A549 (cell line): ENCODE results near the gene BMP5. TPM values are rescaled to one million over a fixed set of nuclear protein-coding genes. Genes with fewer than 3 reads are reported as not detected.

ENCODE experiments used
- ATAC-seq, 2 experiments: fragments of 200-7000 bp in 1 of 2; fragments of >200 bp in 1 of 2; cut with Nextera tagmentation in 1 of 2; cut with Tn5 transposase in 1 of 2; 3 replicates each; pipeline versions ENCODE4 v1.8.0 to v1.9.1; 2018 to 2020; ENCODE audit warnings: mild to moderate bottlenecking in 1 of 2, moderate library complexity in 1 of 2
- CTCF ChIA-PET: fragments of 300-600 bp; sonication (Branson Sonifier 250); formaldehyde crosslinking; extraction: SDS; loops from one replicate; lab custom pipeline; 2021; ENCODE audit warnings: antibody characterized with exemption, inconsistent platforms; lab: Yijun Ruan, JAX
- POLR2A ChIA-PET: fragments of 350-600 bp; formaldehyde crosslinking; extraction: SDS; loops from one replicate; lab custom pipeline; 2021; ENCODE audit warnings: antibody characterized with exemption, inconsistent platforms; lab: Yijun Ruan, JAX
- DNase-seq, 2 experiments: peaks; one replicate each; pipeline versions ENCODE4 v3.0.0 to v3.0.0-alpha.2; 2011 to 2016; ENCODE audit warnings: low read depth in 1 of 2, low spot score in 1 of 2
- FAIRE-seq: peaks from 2 replicates; lab custom pipeline; 2011; peaks lifted over from hg19 to GRCh38; lab: Jason Lieb, UNC
- H3K27ac ChIP-seq, 2 experiments: fragments of >200 bp; sonication (Bioruptor Twin); formaldehyde crosslinking; 3 replicates each; pipeline ENCODE4 v1.5.1; 2016 to 2017
- H3K4me1 ChIP-seq: fragments of >200 bp; sonication (Bioruptor Twin); formaldehyde crosslinking; 3 replicates; pipeline ENCODE4 v1.6.1; 2016
- H3K4me2 ChIP-seq: fragments of >200 bp; sonication (Bioruptor Twin); formaldehyde crosslinking; 3 replicates; pipeline ENCODE4 v1.6.1; 2016
- H3K4me3 ChIP-seq: fragments of >200 bp; sonication (Bioruptor Twin); formaldehyde crosslinking; 3 replicates; pipeline ENCODE4 v1.5.1; 2016
- H3K9me3 ChIP-seq: fragments of >200 bp; sonication (Bioruptor Twin); formaldehyde crosslinking; 3 replicates; pipeline ENCODE4 v1.6.1; 2016
- ATOH8 ChIP-seq: fragments of 250-450 bp; sonication (Bioruptor Pico); IDR thresholded peaks from 2 replicates; pipeline ENCODE4 v1.5.0; 2020; ENCODE audit warnings: low read depth, mild to moderate bottlenecking, moderate library complexity
- BCL3 ChIP-seq: fragments of >200 bp; sonication (Bioruptor Twin); formaldehyde crosslinking; IDR thresholded peaks from 3 replicates; pipeline ENCODE4 v1.6.1; 2016
- BHLHE40 ChIP-seq: IDR thresholded peaks from 2 replicates; pipeline ENCODE4 v1.6.1; 2012; ENCODE audit warnings: low read depth, low read length, inconsistent platforms
- CBX8 ChIP-seq: fragments of 200-600 bp; sonication (generic); IDR thresholded peaks from 2 replicates; pipeline ENCODE4 v1.6.1; 2016
- CEBPB ChIP-seq, 2 experiments: fragments of >200 bp in 1 of 2; sonication (Bioruptor Twin) in 1 of 2; formaldehyde crosslinking in 1 of 2; IDR thresholded peaks; 2 replicates each; pipeline ENCODE4 v1.6.1; 2012 to 2016
- CTCF ChIP-seq: fragments of >200 bp; sonication (Bioruptor Twin); formaldehyde crosslinking; IDR thresholded peaks from 3 replicates; pipeline ENCODE4 v1.5.1; 2016
- E2F6 ChIP-seq: IDR thresholded peaks from 2 replicates; pipeline ENCODE4 v1.6.1; 2012; ENCODE audit warnings: low read depth, borderline replicate concordance
- EP300 ChIP-seq, 2 experiments: fragments of >200 bp; sonication (Bioruptor Twin); formaldehyde crosslinking; IDR thresholded peaks; 2 replicates in 1 of 2; 3 replicates in 1 of 2; pipeline ENCODE4 v1.6.1; 2016 to 2017
- FOSL2 ChIP-seq, 2 experiments: fragments of 450-650 bp in 1 of 2; fragments of >200 bp in 1 of 2; sonication (Bioruptor Twin) in 1 of 2; formaldehyde crosslinking; IDR thresholded peaks; 2 replicates each; pipeline versions ENCODE4 v1.5.0 to v1.6.1; 2016 to 2020; ENCODE audit warnings: mild to moderate bottlenecking in 1 of 2, moderate library complexity in 1 of 2
- GATA3 ChIP-seq: IDR thresholded peaks from 2 replicates; pipeline ENCODE4 v1.6.1; 2012; ENCODE audit warnings: borderline replicate concordance
- HES2 ChIP-seq: fragments of >200 bp; sonication (Bioruptor Twin); formaldehyde crosslinking; IDR thresholded peaks from 2 replicates; pipeline ENCODE4 v1.6.1; 2016
- HEYL ChIP-seq: fragments of 250-450 bp; sonication (Bioruptor Pico); IDR thresholded peaks from 2 replicates; pipeline ENCODE4 v1.8.0; 2021; ENCODE audit warnings: mild to moderate bottlenecking, moderate library complexity
- HMGXB4 ChIP-seq: fragments of 250-450 bp; sonication (Bioruptor Pico); IDR thresholded peaks from 2 replicates; pipeline ENCODE4 v1.5.0; 2021; ENCODE audit warnings: mild to moderate bottlenecking, moderate library complexity, borderline replicate concordance
- HOXA7 ChIP-seq: fragments of 250-450 bp; sonication (Bioruptor Pico); IDR thresholded peaks from 2 replicates; pipeline ENCODE4 v1.5.0; 2020; ENCODE audit warnings: mild to moderate bottlenecking, moderate library complexity
- HOXB13 ChIP-seq: fragments of 250-450 bp; sonication (Bioruptor Pico); IDR thresholded peaks from 2 replicates; pipeline ENCODE4 v1.5.0; 2020; ENCODE audit warnings: low read depth, mild to moderate bottlenecking, moderate library complexity
- JUN ChIP-seq, 2 experiments: fragments of >200 bp; sonication (Bioruptor Twin); formaldehyde crosslinking; IDR thresholded peaks; 2 replicates in 1 of 2; 3 replicates in 1 of 2; pipeline ENCODE4 v1.6.1; 2016 to 2017
- JUNB ChIP-seq: fragments of >200 bp; sonication (Bioruptor Twin); formaldehyde crosslinking; IDR thresholded peaks from 2 replicates; pipeline ENCODE4 v1.6.1; 2016
- KDM5A ChIP-seq: fragments of 200-600 bp; sonication (generic); IDR thresholded peaks from 2 replicates; pipeline ENCODE4 v1.6.1; 2016; ENCODE audit warnings: antibody characterized with exemption, mild to moderate bottlenecking
- MAFK ChIP-seq: fragments of 450-650 bp; IDR thresholded peaks from 2 replicates; pipeline ENCODE4 v1.6.1; 2014; ENCODE audit not compliant: partially characterized antibody
- MAX ChIP-seq: IDR thresholded peaks from 2 replicates; pipeline ENCODE4 v1.6.1; 2012
- MYC ChIP-seq: IDR thresholded peaks from 2 replicates; pipeline ENCODE4 v1.6.1; 2012; ENCODE audit warnings: mild to moderate bottlenecking, inconsistent platforms, low read length, improper control_type of control experiment, borderline replicate concordance
- POLR2A ChIP-seq: IDR thresholded peaks from 2 replicates; pipeline ENCODE4 v1.6.1; 2012; ENCODE audit warnings: mild to moderate bottlenecking, low read length
- RAD21 ChIP-seq, 2 experiments: fragments of >200 bp in 1 of 2; sonication (Bioruptor Twin) in 1 of 2; formaldehyde crosslinking in 1 of 2; IDR thresholded peaks in 1 of 2; conservative IDR thresholded peaks in 1 of 2; 2 replicates in 1 of 2; 3 replicates in 1 of 2; pipeline ENCODE4 v1.6.1; 2012 to 2018; ENCODE audit warnings: inconsistent platforms in 1 of 2
- USF2 ChIP-seq: fragments of 450-650 bp; IDR thresholded peaks from 2 replicates; pipeline ENCODE4 v1.6.1; 2014; ENCODE audit warnings: antibody characterized with exemption
- ZSCAN20 ChIP-seq: fragments of 250-450 bp; sonication (Bioruptor Pico); IDR thresholded peaks from 2 replicates; pipeline ENCODE4 v1.8.0; 2022; ENCODE audit warnings: mild to moderate bottlenecking, moderate library complexity
- WGBS: methylation state at CpG from one replicate; pipeline ENCODE4 v1.1.6; 2017; ENCODE audit errors: missing lambda C conversion rate; 5-methylcytosine and 5-hydroxymethylcytosine counted together
- polyA plus RNA-seq, 4 experiments: library from polyadenylated mRNA; depleted of rRNA in 3 of 4; stranded (reverse); fragments of >200 nt; fragmentation: RNase III in 1 of 4; extraction: RNeasy Plus Mini Kit Qiagen cat#74134 plus additional on column Dnase treatment in 1 of 4; gene quantifications; 2 replicates in 3 of 4; 3 replicates in 1 of 4; pipeline ENCODE4 v1.2.3, GENCODE V29; 2011 to 2017

The BMP5 gene
- polyA plus RNA-seq, 2 of the 4 experiments (the other 2 are of a cell fraction): 0.04 to 0.12 TPM

- peak overlapping the region; percentile 37 for H3K4me2 ChIP-seq
- POLR2A ChIA-PET: no interaction called here
- H3K27ac ChIP-seq: peak overlapping the region in 1 of 2 experiments; percentile 75; a peak in 5 of 6 replicates
- CTCF ChIA-PET: no interaction called here
- H3K4me1 ChIP-seq: peaks cover 57% of the 10 kb centered on the region
- H3K4me3 ChIP-seq: no peak overlapping the region
- ATAC-seq (peak in 1 of 2 experiments; percentile 27; a peak in 1 of 6 replicates), DNase-seq (peak in 1 of 2 experiments; percentile 12), FAIRE-seq (no peak)
- H3K9me3 ChIP-seq: no peaks in the 10 kb centered on the region
- no peak for TF ChIP-seq FOSL2 (IDR thresholded peaks at IDR 0.05)
- TF ChIP-seq FOSL2 (CRISPR knock-in tag; IDR thresholded peaks at IDR 0.05): peak; percentile 36; the same call in 1 of the 2 replicates
- no peak for TF ChIP-seq MYC
- TF ChIP-seq CBX8: no peak
- TF ChIP-seq HES2: 0 out of 2 replicates have a peak, but pooled peaks have one; percentile 16
- peak in 1 of 2 experiments; percentile 80; a peak in 3 of 4 replicates for TF ChIP-seq CEBPB (IDR thresholded peaks at IDR 0.05)
- TF ChIP-seq JUNB: peak; percentile 41; the same call in 1 of the 2 replicates
- peak; percentile 77; the same call in 1 of the 2 replicates for TF ChIP-seq GATA3
- no peak for TF ChIP-seq RAD21 (conservative IDR thresholded peaks at IDR 0.05 in 1 of 2, IDR thresholded peaks at IDR 0.05 in 1 of 2)
- WGBS: 0% methylated on average over 3 of the region's 3 CpGs
Observed at GRCh38 chr6:55898342-55898741, 23.0 kb upstream of the BMP5 start.

- DNase-seq (no peak), ATAC-seq (no peak), FAIRE-seq (no peak)
- WGBS: 67% methylated on average over 2 of the region's 2 CpGs
- Histone ChIP-seq H3K4me2 (no peak overlapping the region), H3K27ac (peak overlapping the region in 1 of 2 experiments; percentile 71; a peak in 3 of 6 replicates), H3K4me3 (no peak overlapping the region), H3K9me3 (no peaks in the 10 kb centered on the region), H3K4me1 (peaks cover 47% of the 10 kb centered on the region)
- TF ChIP-seq HOXA7 (CRISPR knock-in tag): no peak
- no peak for TF ChIP-seq ATOH8 (CRISPR knock-in tag)
- no peak for TF ChIP-seq BCL3
- TF ChIP-seq HEYL (CRISPR knock-in tag): no peak
- TF ChIP-seq CTCF: no peak
- no peak for TF ChIP-seq HOXB13 (CRISPR knock-in tag)
- no peak for TF ChIP-seq BHLHE40
- ChIA-PET POLR2A (no interaction called here), CTCF (interaction anchor here (0.6 kb wide), 1 partner anchor 289 kb away, joined by 3 read pairs; no protein-coding TSS in a partner anchor)
Observed at GRCh38 chr6:55897346-55897745, 22.0 kb upstream of the BMP5 start.

GRCh38 chr6:55895972-55896730, 20.8 kb upstream of the BMP5 start:
- 62% methylated on average over 5 of the region's 5 CpGs for WGBS
- Histone ChIP-seq H3K9me3 (no peaks in the 10 kb centered on the region), H3K4me2 (0 out of 3 replicates have a peak overlapping the region, but pooled peaks have one; percentile 16), H3K27ac (peak overlapping the region in 1 of 2 experiments; percentile 51; a peak in 3 of 6 replicates)
- DNase-seq: no peak
- no peak for ATAC-seq
- TF ChIP-seq ZSCAN20 (CRISPR knock-in tag) (no peak), USF2 (no peak), MAX (no peak), MAFK (no peak), JUN (IDR thresholded peaks at IDR 0.05) (no peak), E2F6 (no peak), KDM5A (no peak), POLR2A (no peak), HMGXB4 (CRISPR knock-in tag) (no peak), BHLHE40 (no peak), EP300 (IDR thresholded peaks at IDR 0.05) (no peak)
- TF ChIP-seq, all 56 proteins: peak for 0
- ChIA-PET CTCF (no interaction called here), POLR2A (no interaction called here)
- no peak for FAIRE-seq
- Histone ChIP-seq H3K4me1 (peaks cover 35% of the 10 kb centered on the region), H3K4me3 (no peak overlapping the region)
